Upper lobe of right lung (tissue), 1 donor: ENCODE measurements around the gene SLC9C1. TPM values are rescaled to one million over a fixed set of nuclear protein-coding genes. Genes with fewer than 3 reads are reported as not detected.

Source experiments
- ATAC-seq: fragments of 200-7000 bp; cut with Tn5 transposase; one replicate; pipeline ENCODE4 v1.9.1; 2020; ENCODE audit warnings: mild to moderate bottlenecking, moderate library complexity
- DNase-seq: peaks from one replicate; pipeline ENCODE4 v3.0.0-alpha.2; 2020
- H3K27ac ChIP-seq: fragments of 200-600 bp; one replicate; pipeline ENCODE4 v1.8.0; 2022
- H3K27me3 ChIP-seq: fragments of 200-600 bp; one replicate; pipeline ENCODE4 v1.8.0; 2022; ENCODE audit warnings: mild to moderate bottlenecking
- H3K36me3 ChIP-seq: fragments of 200-600 bp; one replicate; pipeline ENCODE4 v1.8.0; 2022
- H3K4me1 ChIP-seq: fragments of 200-600 bp; one replicate; pipeline ENCODE4 v1.8.0; 2022
- H3K4me3 ChIP-seq: fragments of 200-600 bp; one replicate; pipeline ENCODE4 v1.8.0; 2022; ENCODE audit warnings: mild to moderate bottlenecking
- H3K9me3 ChIP-seq: fragments of 200-600 bp; one replicate; pipeline ENCODE4 v1.8.0; 2022
- CTCF ChIP-seq: fragments of 200-600 bp; IDR thresholded peaks from one replicate; pipeline ENCODE4 v1.8.0; 2022; ENCODE audit warnings: antibody characterized with exemption
- intact Hi-C: fragments of 100-400 bp; cut with DNase I; formaldehyde crosslinking; loops from one replicate; pipeline ENCODE4 v1.11.0; 2022
- total RNA-seq: library from RNA; stranded (reverse); fragmentation: NEBNext Ultra II Directional; extraction: Animal tissue kit (Norgen Biotek cat#: 25700); gene quantifications from one replicate; pipeline ENCODE4 v1.2.1, GENCODE V29; 2021
- donor health status: DM: no; HTN: yes; CAD: no; lungs with severe emphysema.

Gene SLC9C1
- total RNA-seq, 1 donor from 2014 or later, result not detected

GRCh38 chr3:112149136-112149535, 144.9 kb downstream of the SLC9C1 start:
- H3K36me3 ChIP-seq, result no peaks in the 10 kb centered on the region
- H3K4me3 ChIP-seq, result no peak overlapping the region
- DNase-seq (no peak), ATAC-seq (no peak)
- no peaks in the 10 kb centered on the region for H3K9me3 ChIP-seq
- intact Hi-C loops, result no loop called here
- no peak overlapping the region for H3K27ac ChIP-seq
- no peaks in the 10 kb centered on the region for H3K27me3 ChIP-seq
- TF ChIP-seq CTCF, result no peak
- no peaks in the 10 kb centered on the region for H3K4me1 ChIP-seq

- Histone ChIP-seq H3K27me3 (no peaks in the 10 kb centered on the region), H3K36me3 (no peaks in the 10 kb centered on the region), H3K4me1 (no peaks in the 10 kb centered on the region), H3K27ac (no peak overlapping the region), H3K4me3 (no peak overlapping the region), H3K9me3 (no peaks in the 10 kb centered on the region)
- intact Hi-C loops, result no loop called here
- DNase-seq, result no peak
- TF ChIP-seq CTCF, result no peak
- no peak for ATAC-seq
These were observed 150.3 kb downstream of the SLC9C1 start for GRCh38 chr3:112143689-112144088.

- H3K27me3 ChIP-seq, result no peaks in the 10 kb centered on the region
- no peak overlapping the region for H3K27ac ChIP-seq
- no peaks in the 10 kb centered on the region for H3K36me3 ChIP-seq
- no peak for DNase-seq
- H3K9me3 ChIP-seq, result no peaks in the 10 kb centered on the region
- H3K4me1 ChIP-seq, result no peaks in the 10 kb centered on the region
- H3K4me3 ChIP-seq, result no peak overlapping the region
- no peak for TF ChIP-seq CTCF
- ATAC-seq, result no peak
- intact Hi-C loops, result no loop called here
These were observed 150.8 kb downstream of the SLC9C1 start for GRCh38 chr3:112143251-112143650.

DNA sequence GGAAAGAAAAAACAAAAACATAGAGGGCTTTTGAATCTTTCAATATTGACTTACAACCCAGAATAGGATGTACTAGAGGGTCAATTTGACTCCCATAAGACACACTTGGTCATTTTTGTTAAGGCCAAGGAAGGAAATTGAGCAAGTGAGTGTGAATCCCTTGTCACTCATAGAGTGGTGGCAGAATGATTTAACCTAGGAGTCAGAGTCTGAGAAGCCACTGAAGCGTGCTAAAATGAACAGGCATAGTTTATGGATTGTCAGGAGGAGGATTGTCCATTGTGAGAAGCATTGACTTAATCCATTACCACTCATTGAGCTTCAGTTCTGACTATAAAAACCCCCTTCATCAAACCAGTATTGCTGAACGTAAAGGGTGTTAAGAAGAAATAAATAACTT, 152.7 kb downstream of the SLC9C1 start:
- TF ChIP-seq CTCF, result no peak
- Histone ChIP-seq H3K4me1 (no peaks in the 10 kb centered on the region), H3K36me3 (no peaks in the 10 kb centered on the region), H3K27ac (no peak overlapping the region), H3K9me3 (no peaks in the 10 kb centered on the region), H3K4me3 (no peak overlapping the region), H3K27me3 (no peaks in the 10 kb centered on the region)
- no peak for DNase-seq
- ATAC-seq, result no peak
- intact Hi-C loops, result no loop called here

DNA sequence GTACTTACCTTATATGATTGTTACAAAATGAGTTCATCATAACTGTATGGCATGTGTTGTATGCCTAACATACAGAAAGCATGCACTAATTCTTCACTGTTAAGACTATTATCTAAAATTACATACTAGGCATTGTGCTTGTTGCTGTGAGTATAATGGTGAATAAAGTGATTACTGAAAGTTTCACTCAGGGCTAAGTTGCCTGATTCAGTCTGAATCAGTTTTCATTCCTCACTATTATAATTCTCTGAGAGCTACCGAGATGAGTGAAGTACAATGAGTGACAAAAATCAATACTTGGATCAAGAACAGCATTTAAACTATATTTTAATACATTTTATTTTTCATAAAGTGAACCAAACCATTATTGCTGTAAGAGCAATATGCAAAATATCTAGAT, 153.4 kb downstream of the SLC9C1 start:
- no peak for TF ChIP-seq CTCF
- intact Hi-C loops, result no loop called here

More for the DNA sequence above, 153.4 kb downstream of the SLC9C1 start:
- ATAC-seq (no peak), DNase-seq (no peak)
- Histone ChIP-seq H3K9me3 (no peaks in the 10 kb centered on the region), H3K4me3 (no peak overlapping the region), H3K4me1 (no peaks in the 10 kb centered on the region), H3K27me3 (no peaks in the 10 kb centered on the region), H3K27ac (no peak overlapping the region), H3K36me3 (no peaks in the 10 kb centered on the region)
